GM12891 (cell line): ENCODE results near the gene UBE3C.
A peak's percentile ranks its signal among the peaks of the same experiment; 100 is the strongest.

ENCODE experiments used
- DNase-seq: peaks from one replicate; pipeline ENCODE4 v3.0.0; 2011; ENCODE audit warnings: low spot score; ENCODE audit not compliant: insufficient read length
- FAIRE-seq: peaks from 2 replicates; lab custom pipeline; 2011; peaks lifted over from hg19 to GRCh38; lab: Jason Lieb, UNC
- POLR2A ChIP-seq: IDR thresholded peaks from 2 replicates; pipeline ENCODE4 v1.6.1; 2011; ENCODE audit warnings: low read depth, low read length, control low read depth
- POLR2AphosphoS5 ChIP-seq: IDR thresholded peaks from 2 replicates; pipeline ENCODE4 v1.6.1; 2011; ENCODE audit warnings: low read depth, low read length, control low read depth
- SPI1 ChIP-seq: IDR thresholded peaks from 2 replicates; pipeline ENCODE4 v1.6.1; 2011; ENCODE audit warnings: low read depth, low read length, control low read depth

UBE3C gene

DNA sequence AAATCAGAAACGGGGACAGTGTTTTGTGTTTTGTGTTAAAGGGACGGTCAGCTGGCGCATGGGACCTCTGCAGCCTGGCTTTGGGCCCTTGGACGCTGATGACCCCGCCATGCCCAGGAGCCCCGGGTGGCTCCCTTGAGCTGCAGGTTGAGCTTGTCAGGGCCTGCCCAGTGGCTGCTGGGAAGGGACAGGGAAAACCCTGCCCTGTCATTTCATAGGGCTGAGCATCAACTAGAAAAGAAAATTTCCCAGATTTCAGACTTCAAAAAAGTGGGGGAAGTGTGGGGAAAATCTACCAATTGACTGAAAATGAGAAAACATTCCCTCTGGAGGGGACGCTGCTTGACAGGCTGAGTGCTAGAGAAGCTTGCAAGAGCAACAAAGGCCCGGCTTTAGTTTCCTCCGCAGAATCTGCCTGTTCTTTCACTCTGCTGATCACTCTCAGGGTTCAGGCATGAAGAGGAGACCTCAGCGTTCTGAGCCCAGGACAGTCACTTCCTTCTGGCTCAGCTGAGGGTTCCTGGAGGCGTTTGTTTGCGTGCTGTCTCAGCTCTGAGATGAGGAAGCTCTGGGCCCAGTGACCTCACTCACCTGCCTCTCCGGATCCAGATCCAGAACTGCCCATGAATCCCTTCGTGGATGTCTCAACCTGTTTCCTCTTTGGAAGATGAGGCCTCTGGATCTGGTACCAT is 179.4 kb downstream of the UBE3C start:
- FAIRE-seq, result peak; percentile 56
- no peak for DNase-seq

More for the DNA sequence above, 179.4 kb downstream of the UBE3C start:
- TF ChIP-seq POLR2AphosphoS5 (no peak), POLR2A (peak; percentile 44; the same call in 1 of the 2 replicates), SPI1 (peak; percentile 56)
